SW 1271 (cell line): ENCODE results near the gene APOL4.
"Not testable (repeated sequence)": the region's sequence is repeated elsewhere in the genome, so short reads cannot be mapped to it uniquely, and the experiment has no call there.

Experiments used
- DNase-seq, 2 experiments: peaks; one replicate each; lab custom pipeline; 2025; lab: John Stamatoyannopoulos, UW

The APOL4 gene

GRCh38 chr22:36206255-36206654, 4.6 kb upstream of the APOL4 start:
- no peak for DNase-seq

GRCh38 chr22:36205573-36205972, 4.0 kb upstream of the APOL4 start:
- DNase-seq, result not testable (repeated sequence)

DNA sequence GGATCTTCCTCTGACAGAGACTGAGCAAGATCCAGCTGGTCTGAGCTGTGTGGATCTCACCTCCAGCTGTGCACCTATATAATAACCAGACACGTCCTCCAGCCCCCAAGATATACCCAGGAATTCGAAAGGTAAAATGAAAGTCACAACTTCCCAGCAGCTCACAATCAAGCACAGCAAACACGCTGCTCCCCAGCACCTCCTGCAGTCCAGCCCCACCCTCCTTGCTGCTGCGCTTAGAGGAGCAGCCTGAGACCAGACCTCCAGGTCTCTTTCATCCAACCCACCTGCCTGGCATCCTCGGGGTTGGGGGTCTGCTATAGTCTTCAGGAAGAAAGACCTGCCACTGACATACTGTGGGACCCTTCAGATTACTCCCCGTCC, 3.0 kb upstream of the APOL4 start:
- no peak for DNase-seq

GRCh38 chr22:36204001-36204631, 2.5 kb upstream of the APOL4 start:
- DNase-seq, result no peak

GRCh38 chr22:36203441-36203840, 1.8 kb upstream of the APOL4 start:
- DNase-seq, result not testable (repeated sequence)

DNA sequence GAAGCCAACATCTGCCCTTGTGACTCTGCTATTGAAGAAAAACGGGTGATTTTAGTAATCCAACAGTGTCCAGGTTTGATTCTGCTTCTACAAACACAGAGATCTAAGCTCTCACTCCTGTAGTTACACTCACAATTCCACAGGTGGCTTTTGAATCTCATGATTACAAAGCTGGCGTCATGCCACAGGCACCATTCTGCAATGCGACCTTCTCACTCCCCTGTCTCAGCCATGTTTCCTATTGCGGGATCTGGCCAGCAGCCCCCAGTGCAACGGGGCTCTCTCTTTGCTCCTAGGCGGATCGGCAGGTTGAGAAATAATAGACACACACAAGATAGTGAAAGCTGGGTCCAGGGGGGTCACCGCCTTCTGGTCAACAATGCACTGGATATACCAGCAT, 1.3 kb upstream of the APOL4 start:
- not testable (repeated sequence) for DNase-seq

DNA sequence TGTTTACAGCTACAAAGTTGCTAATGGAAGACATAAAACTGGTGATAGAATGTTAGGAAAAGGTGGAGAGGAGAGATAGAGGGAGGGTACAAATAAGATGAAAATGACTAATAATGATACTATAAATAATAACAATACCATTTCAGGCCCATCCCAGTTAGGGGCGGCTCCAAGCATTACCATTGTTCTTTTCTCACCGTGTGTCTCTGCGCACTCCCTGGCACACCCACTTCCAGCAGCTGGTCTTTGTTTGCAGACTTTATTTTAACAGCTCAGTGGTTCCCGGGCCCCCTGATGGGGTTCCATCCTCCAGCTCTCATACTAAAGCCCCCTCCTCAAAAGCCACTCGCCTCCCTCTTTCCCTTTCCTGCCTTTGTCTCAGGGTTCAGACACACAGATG, 584 bp downstream of the APOL4 start:
- DNase-seq, result not testable (repeated sequence)

GRCh38 chr22:36199001-36199551, 2.5 kb downstream of the APOL4 start:
- DNase-seq, result no peak

DNA sequence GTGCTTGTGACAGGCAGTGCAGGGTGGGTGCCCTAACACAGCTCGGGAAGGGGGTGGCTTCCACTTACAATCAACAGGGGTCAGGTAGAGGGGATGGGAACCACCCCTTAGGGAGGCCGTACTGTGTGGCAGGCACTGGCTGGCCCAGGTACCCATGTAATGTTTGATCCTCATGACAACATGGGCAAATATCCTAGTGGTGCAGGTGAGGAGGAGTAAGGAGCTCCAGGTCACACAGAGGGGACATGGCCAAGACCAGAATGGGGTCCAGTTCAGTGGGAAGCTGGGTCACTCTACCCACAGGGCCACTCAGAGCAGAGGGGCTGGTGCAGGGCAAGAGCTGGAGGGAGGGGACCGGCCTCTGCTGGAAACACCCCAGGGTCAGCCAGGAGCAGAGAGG, 3.1 kb downstream of the APOL4 start:
- no peak for DNase-seq

GRCh38 chr22:36197514-36198146, 4.0 kb downstream of the APOL4 start:
- DNase-seq, result no peak

- no peak for DNase-seq
These were observed 4.6 kb downstream of the APOL4 start for GRCh38 chr22:36197065-36197440.

DNA sequence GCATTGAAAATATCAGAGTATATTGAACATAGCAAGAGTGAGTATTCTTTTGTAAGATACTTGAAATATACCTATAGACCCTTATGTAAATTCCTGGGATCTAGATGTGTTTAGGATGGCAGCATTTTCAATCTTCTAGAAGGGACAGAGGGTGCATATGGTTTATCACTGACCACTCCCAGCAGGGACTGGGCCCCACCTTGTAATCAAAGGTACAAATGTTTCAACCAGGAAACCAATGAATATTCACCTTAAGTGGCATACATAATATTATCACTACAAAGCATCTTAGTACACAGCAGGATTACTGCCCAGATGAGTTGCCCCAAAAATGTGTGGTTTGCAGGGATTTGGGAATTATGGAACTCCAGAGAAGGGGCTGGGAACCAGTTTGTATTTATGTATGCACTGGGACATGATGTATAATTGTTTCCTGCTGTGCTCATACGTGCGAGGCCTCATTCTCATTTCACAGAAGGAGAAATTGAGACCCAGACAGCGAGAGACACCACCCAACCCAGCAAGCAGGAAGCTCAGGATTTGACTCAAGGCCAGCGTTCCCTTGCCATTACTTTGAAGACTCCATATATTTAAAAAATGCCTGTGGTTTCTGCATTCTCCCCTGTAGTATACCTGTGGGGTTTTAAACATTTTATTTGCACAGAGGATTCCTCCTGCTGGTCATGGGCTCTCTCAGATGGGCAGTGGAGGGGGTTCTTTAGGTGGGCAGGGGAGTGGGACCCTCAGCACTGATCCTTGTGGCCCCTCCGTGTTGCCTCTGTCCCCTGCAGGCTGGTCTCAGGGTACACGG, 5.2 kb downstream of the APOL4 start:
- DNase-seq, result no peak

DNA sequence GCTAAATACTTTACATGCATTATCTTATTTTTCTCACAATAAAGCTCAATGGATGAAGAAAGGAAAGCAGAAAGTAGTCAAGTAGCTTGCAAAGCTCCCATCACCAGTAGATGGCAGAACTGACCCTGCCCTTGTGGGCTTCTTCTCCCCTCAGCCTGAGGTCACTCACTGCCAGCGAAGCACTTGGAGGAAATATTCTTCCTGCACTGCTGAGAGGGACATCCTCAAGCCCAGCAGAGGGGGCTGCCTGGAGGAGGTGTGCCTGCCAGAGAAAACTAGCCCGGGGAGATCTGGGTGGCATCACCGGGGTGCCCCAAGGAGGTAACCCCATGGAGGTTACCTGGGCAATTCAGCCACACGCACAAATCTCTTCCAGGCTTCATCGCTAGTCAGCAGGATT, 6.6 kb downstream of the APOL4 start:
- DNase-seq, result peak in 1 of 2 experiments; percentile 20

DNA sequence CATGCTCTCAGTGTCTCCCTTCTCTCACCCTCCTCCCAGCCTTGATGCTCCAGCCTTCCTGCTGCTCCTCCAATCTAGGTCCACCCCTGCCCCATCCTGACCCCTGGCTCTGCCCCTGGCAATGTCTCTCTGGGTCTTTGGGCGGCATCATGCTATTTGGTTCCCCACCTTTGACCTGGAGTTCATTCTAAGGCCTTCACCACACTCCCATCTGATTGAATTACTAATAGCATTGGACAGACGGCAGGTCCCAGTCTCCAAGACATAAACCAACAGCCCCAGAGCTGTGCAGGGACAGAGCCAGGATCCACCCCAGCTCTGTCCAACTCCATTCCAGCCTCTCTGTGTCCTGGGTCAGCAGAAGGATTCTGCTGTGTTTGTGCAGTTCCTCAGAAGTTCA, 7.2 kb downstream of the APOL4 start:
- DNase-seq, result no peak

- DNase-seq, result no peak
These were observed 8.0 kb downstream of the APOL4 start for GRCh38 chr22:36193577-36193976.

DNA sequence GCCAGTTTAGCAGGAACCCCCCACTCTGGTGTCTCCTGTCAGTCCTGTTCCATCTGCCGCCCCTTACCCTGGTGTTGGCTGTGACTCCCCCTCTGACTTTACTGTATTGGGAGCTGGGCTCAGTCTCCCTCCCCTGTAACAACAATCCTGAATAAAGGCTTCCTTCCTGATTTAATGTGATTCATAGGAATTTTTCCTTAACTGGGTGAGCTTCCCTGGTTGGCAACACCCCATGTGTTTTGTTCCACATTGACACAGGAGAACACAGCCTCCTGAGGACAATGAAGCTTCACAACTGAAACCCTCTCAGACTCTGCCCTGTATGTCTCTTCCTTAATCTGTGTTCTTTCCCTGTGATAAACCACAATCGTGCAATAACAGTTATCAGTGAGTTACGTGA, 8.4 kb downstream of the APOL4 start:
- no peak for DNase-seq

DNA sequence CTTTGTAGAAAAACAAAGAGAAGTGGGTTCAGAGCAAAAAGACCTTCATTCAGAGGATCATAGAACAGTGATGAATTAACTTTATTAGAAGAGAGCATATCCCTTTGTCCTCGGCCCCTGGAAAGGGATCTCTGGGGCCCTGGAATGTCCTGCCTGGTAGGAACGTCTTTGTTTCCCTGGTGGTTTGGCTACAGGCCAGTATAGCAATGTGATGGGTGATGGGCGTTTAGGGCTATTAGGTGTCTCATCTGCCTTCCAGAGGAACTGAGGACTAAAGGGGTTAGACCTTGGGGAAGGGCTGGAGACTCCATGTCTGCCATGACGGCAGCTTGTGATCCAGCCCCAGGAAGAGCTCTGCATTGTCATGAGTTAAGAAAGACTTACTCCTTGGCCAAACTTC, 9.1 kb downstream of the APOL4 start:
- DNase-seq, result no peak

- DNase-seq, result no peak
These were observed 10.3 kb downstream of the APOL4 start for GRCh38 chr22:36191106-36191836.

DNA sequence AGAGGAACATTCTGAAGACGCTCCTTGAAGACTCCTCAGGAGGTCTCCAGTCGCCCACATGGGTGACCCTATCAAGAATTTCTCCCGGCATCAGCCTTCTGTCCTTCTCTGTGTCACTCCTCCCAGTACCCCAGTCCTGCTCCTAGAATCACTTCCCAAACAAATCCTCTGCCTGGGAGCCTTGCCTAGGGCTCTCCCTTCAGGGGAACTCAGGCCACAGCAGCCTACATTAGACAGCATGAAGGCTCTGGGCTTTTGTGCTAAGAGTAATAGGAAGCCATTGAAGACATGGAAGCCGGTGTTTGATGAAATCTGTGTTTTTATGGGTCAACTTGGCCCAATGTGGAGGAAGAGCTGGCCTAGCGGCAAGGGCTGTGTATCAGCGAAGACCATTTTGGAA, 13.7 kb downstream of the APOL4 start:
- not testable (repeated sequence) for DNase-seq

GRCh38 chr22:36185828-36186624, 15.6 kb downstream of the APOL4 start:
- DNase-seq, result no peak

DNA sequence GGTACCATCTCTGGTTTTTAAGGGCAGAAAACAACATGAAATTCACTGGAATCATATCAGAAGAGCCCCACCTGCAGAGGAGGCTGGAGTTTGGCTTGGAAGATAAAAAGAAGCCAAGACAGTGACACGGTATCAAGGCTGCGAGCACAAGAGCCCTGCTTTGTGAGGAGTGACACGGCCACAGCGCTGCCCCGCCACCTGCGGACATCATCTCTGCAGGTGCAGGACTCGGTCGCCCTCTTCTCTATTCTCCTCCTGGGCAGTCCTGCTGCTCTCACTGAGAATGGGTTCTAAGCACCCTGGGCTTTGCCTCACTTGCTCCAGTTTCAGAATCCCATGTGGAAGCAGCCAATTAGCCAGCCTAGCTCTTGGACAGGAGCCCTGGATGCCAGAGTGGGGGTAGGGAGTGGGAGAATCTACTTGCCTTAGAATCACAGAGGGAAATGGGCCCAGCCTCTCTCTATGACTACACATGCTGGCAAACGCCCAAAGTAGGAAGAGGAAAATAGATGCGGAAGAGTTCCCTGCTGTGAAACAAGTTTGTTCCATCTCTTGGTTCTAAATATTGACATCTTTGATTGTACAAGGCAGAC, 17.1 kb downstream of the APOL4 start:
- no peak for DNase-seq
